Measurements from ENCODE around the gene HYAL3.

Gene HYAL3

GRCh38 chr3:50303013-50303815, 4.0 kb upstream of the HYAL3 start, which contains the start of gene HYAL1:
Gene HYAL1, minus strand, starts transcription at chr3:50303574. Its CDS starts 618 bp downstream, at chr3:50302956.
- H3K27ac ChIP-seq, result peak within 1 kb of the TSS; percentile 38; the same call in 1 of the 2 replicates
- no peak for TF ChIP-seq ZFX (IDR thresholded peaks at IDR 0.05; ENCODE audit: borderline replicate concordance)
- TF ChIP-seq, protein P1, sequence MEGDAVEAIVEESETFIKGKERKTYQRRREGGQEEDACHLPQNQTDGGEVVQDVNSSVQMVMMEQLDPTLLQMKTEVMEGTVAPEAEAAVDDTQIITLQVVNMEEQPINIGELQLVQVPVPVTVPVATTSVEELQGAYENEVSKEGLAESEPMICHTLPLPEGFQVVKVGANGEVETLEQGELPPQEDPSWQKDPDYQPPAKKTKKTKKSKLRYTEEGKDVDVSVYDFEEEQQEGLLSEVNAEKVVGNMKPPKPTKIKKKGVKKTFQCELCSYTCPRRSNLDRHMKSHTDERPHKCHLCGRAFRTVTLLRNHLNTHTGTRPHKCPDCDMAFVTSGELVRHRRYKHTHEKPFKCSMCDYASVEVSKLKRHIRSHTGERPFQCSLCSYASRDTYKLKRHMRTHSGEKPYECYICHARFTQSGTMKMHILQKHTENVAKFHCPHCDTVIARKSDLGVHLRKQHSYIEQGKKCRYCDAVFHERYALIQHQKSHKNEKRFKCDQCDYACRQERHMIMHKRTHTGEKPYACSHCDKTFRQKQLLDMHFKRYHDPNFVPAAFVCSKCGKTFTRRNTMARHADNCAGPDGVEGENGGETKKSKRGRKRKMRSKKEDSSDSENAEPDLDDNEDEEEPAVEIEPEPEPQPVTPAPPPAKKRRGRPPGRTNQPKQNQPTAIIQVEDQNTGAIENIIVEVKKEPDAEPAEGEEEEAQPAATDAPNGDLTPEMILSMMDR (IDR thresholded peaks at IDR 0.05), result no peak

DNA sequence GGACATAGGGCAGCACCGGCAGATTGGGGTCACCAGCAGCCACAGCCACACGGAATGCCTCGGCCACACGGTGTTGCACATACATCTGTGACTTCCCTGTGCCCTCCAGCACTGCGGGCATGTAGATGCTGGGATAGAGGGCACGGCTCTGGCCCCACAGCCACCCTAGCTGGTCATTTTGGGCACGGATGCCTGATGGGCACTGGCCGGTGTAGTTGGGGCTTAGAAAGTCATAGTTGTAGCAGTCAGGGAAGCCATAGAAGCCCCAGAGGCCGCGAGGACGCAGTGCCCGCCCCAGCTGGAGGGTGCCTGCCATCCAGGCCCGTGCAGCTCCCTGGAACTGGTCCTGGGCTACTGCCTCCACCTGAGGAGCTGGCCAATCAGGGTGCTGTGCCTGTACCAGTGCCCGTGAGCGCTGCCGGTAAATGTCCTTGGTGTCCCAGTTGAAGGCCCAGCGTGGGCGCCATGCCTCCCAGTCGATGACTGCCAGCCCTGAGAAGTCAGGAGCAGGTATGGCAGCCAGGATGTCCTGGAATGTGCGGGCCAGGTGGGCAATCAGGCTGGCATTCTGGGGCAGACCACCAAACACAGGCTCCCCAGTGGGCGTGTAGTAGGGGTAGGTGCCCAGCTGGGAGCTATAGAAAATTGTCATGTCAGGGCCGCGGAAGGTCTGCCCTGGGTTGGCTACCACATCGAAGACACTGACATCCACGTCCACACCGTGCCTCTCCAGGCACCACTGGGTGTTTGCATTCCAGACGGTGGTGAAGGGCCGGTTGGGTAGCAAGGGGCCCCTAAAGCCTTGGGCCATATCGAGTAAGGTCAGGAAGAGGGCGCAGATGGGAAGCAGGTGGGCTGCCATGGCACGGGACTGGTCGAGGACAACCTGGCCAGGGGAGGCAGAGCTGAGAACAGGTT, 3.1 kb upstream of the HYAL3 start:
- H3K27ac ChIP-seq, result peak overlapping the region; percentile 38; the same call in 1 of the 2 replicates

DNA sequence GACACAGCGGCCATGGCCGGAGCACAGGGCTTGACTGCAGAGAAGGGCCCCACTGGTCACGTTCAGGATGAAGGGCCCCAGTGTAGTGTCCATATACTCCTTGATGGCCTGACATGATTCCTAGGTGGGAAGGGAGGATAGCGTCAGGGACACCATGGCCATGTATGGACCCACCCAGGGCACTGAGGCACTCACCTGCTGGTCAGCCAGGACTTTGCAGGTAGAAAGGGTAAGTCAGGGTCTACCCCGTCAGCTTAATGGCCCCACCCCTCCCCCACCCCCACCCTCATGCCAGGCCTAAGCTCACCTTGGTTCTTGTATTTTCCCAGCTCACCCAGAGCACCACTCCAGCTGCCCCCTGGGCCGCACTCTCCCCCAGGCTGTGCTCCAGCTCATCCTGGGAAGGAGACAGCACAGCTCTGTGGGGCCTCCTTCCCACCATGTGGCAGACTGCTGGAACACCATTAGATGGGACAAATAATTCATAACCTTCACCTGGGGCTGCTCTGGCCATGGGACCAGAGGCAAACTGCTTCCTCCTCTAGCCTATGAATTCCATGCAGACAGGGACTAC, 1.6 kb upstream of the HYAL3 start:
- no peak for TF ChIP-seq ZFX (IDR thresholded peaks at IDR 0.05; ENCODE audit: borderline replicate concordance)
- TF ChIP-seq, protein P1 (IDR thresholded peaks at IDR 0.05), result no peak
- peak overlapping the region; percentile 96 for H3K27ac ChIP-seq

More for the DNA sequence above, 3.1 kb upstream of the HYAL3 start:
- TF ChIP-seq, protein P1 (IDR thresholded peaks at IDR 0.05), result no peak
- no peak for TF ChIP-seq ZFX (IDR thresholded peaks at IDR 0.05; ENCODE audit: borderline replicate concordance)

DNA sequence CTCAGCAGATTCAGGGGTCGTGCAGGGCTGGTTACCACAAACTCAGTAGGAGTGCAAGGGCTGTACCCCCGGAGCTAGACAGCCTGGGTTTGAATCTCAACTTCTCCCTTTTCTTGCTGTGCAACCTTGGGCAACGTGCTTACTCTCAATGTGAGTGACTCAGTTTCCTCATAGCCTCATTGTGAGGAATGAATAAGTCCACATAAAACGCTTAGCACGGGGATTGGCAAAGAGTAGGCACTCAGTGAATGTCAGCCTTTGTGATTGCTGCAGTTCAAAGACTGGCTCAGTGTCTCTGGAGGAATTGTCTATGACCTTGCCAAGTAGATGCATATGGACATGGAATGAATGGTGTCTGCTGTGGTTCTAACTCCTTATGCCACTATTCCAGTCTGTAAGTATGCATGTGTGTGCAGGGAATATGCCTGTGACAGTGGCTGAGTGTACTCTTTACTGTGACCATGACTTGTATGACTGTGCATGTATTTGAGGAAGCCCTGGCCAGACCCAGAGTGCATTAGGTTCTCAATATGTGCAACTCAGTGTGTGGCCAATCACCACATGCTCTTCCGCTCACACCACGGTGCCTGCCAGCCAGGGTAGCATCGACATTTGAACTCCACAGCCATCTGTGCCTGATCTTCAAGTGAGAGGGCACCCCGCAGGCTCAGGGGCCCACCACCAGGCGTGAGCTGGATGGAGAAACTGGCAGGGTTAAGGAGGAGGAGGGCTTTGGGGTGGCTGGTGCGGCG, 900 bp upstream of the HYAL3 start:
- H3K27ac ChIP-seq, result peak overlapping the region; percentile 96
- TF ChIP-seq ZFX (IDR thresholded peaks at IDR 0.05; ENCODE audit: borderline replicate concordance), result no peak
- TF ChIP-seq, protein P1 (IDR thresholded peaks at IDR 0.05), result no peak

- TF ChIP-seq ZFX (IDR thresholded peaks at IDR 0.05; ENCODE audit: borderline replicate concordance), result no peak
- H3K27ac ChIP-seq, result peak overlapping the region; percentile 96
Observed at GRCh38 chr3:50299638-50299928, 378 bp upstream of the HYAL3 start.

DNA sequence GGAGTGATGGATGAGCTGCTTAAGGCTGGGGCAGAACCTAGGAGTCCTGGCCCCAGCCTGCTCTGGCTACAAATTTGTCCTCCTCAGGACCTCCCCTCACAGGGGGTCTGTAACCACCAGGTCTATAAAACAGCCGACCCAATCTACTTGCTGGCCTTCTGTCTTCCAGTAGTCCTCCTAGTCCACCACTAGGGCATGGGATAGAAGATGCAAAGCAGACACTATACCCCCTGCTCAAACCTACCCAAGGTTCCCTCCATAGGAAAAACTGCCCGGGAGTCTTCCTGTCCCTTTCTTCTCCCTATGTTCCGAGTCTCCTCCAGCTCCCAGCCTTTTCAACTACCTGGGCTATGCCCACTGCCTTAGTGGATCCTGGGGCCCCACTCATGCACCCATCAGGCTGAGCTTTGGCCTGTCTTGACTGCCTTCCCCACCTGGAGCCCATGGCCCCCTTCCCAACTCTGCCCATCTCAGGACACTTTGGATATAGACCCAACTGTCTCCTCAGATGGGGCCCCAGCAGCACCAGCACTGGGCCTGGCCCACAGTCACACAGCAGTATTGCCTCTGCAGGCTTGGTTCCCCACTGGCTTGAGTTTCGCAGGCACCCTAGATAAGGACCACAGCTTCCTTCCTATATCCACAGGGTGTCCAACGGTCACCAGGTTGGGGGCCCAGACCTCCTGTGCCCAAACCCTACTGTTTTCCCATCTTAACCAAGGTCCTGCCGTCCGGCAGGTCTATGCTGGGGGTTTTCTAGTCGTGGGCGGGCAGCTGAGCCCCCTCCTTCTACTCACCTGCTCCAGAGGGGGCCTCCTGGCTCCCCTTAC, 1.1 kb downstream of the HYAL3 start:
- no peak for TF ChIP-seq ZFX (IDR thresholded peaks at IDR 0.05; ENCODE audit: borderline replicate concordance)
- TF ChIP-seq, protein P1 (IDR thresholded peaks at IDR 0.05), result no peak

More for the DNA sequence above, 1.1 kb downstream of the HYAL3 start:
- H3K27ac ChIP-seq, result peak overlapping the region; percentile 96
